ENCODE results near the gene BPIFB2. TPM values are rescaled to one million over a fixed set of nuclear protein-coding genes. Genes with fewer than 3 reads are reported as not detected.

Gene BPIFB2
- total RNA-seq, 4 donors from 2014 or later, result not detected

DNA sequence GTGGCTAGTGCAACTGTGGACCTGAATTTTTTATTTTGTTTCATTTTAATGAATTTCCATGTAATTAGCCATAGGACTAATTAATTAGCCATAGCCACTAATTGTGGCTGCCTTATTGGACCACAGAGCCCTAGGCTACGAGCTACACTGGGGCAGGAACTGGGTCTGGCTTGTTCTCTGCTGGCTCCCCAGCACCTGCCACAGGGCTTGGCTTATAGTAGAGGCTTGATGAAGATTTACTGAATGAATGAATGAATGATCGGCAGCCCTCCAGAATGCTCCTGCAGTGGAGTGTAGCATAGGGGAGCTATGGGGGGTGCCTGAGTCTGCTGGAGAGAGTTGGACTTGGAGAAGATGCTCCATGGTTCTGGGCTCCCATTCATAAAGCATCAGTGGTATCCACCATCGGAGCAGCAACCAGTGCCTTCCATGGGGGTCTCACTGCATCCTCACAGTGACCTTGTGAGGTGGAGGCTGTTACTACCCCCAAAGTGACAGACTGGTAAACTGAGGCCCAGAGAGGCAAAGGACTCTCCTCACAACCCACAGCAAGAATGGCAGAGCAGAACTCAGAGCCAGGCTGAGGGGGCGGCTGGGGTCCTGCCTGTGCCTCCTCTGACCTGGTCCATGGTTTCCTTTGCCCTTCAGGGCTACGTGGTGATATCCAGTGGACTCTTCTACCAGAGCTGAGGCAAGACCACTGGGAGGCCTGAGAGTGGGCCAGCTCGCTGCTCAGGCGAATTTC is 15.4 kb downstream of the BPIFB2 start:
- TF ChIP-seq, protein P1, sequence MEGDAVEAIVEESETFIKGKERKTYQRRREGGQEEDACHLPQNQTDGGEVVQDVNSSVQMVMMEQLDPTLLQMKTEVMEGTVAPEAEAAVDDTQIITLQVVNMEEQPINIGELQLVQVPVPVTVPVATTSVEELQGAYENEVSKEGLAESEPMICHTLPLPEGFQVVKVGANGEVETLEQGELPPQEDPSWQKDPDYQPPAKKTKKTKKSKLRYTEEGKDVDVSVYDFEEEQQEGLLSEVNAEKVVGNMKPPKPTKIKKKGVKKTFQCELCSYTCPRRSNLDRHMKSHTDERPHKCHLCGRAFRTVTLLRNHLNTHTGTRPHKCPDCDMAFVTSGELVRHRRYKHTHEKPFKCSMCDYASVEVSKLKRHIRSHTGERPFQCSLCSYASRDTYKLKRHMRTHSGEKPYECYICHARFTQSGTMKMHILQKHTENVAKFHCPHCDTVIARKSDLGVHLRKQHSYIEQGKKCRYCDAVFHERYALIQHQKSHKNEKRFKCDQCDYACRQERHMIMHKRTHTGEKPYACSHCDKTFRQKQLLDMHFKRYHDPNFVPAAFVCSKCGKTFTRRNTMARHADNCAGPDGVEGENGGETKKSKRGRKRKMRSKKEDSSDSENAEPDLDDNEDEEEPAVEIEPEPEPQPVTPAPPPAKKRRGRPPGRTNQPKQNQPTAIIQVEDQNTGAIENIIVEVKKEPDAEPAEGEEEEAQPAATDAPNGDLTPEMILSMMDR (IDR thresholded peaks at IDR 0.05), result no peak
- no peak for TF ChIP-seq POLR2A (IDR thresholded peaks at IDR 0.05)
- no peaks in the 10 kb centered on the region for H3K27me3 ChIP-seq
- intact Hi-C loops (cut with DNase I), result no loop called here
- H3K4me3 ChIP-seq (replicated peaks in 1 of 3), result no peak overlapping the region
- H3K9me3 ChIP-seq, result no peaks in the 10 kb centered on the region
- H3K36me3 ChIP-seq, result no peaks in the 10 kb centered on the region
- no peaks in the 10 kb centered on the region for H3K4me1 ChIP-seq
- WGBS, 2 donors, result 76 to 90% methylated on average over 6 to 7 of the region's 7 CpGs
- H3K27ac ChIP-seq, result no peak overlapping the region
- no peak for DNase-seq

DNA sequence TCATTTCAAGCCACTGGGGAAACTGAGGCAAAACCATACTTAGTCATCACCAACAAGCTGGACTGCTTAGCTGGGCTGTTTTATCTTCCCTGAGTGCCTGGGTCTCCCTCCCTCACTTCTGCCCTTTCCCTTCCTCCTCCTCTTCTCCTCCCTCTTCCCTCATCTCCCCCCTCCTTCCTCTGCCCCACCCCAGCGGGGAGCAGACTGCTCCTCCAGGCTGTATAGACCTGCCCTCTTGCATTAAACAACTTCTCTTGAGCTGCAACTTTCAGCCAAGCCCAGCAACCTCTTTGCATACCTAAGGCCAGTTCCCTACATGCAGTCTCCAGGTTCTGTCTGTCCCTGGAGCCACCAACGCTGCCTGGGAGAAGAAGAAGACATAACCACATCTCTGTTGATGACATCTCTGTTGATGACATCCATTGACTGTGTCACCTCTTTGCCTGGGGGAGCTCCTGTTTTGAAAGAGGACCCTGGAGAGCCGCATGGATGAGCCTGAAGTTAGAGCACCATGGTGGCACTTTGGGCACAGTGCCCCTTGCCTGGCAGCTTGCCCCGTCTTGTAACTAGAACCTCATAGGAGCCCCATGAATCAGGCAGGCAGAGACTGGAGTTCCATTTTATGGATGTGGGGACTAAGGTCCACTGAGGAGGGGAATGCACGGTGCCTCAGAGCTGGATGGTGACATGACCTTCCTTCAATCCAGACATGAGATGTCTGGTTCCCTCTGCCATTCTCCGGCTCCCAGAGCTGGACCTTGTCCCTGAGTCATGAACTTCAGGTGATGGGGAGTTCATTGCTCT is 16.1 kb downstream of the BPIFB2 start:
- no peaks in the 10 kb centered on the region for H3K9me3 ChIP-seq
- no peaks in the 10 kb centered on the region for H3K27me3 ChIP-seq
- H3K36me3 ChIP-seq, result no peaks in the 10 kb centered on the region
- intact Hi-C loops (cut with DNase I), result no loop called here
- WGBS, 2 donors, result 71 to 76% methylated on average over 5 to 6 of the region's 6 CpGs
- no peak for TF ChIP-seq POLR2A (IDR thresholded peaks at IDR 0.05)
- TF ChIP-seq, protein P1 (IDR thresholded peaks at IDR 0.05), result no peak
- H3K27ac ChIP-seq, result no peak overlapping the region
- no peak for DNase-seq
- no peaks in the 10 kb centered on the region for H3K4me1 ChIP-seq
- H3K4me3 ChIP-seq (replicated peaks in 1 of 3), result no peak overlapping the region

DNA sequence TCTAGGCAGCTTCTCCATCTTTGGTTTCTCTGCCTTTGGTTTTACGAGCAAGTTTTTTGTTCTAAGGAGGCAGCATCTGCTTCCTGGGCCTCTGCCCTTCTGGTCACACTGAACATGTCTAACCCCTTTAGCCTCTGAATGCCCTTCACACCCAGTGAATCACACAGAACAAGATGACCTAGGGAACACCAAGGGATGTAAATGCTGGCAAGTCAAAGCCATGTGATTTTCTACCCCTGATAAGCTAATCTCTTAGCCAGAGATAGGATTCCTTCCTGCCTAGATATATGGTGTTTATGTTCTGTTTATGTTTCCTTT is 16.7 kb downstream of the BPIFB2 start:
- H3K9me3 ChIP-seq, result no peaks in the 10 kb centered on the region
- TF ChIP-seq, protein P1 (IDR thresholded peaks at IDR 0.05), result no peak
- H3K36me3 ChIP-seq, result no peaks in the 10 kb centered on the region
- intact Hi-C loops (cut with DNase I), result no loop called here
- WGBS, 2 donors, result 80% methylated on average over 1 of the region's 1 CpG
- H3K27me3 ChIP-seq, result no peaks in the 10 kb centered on the region
- H3K4me3 ChIP-seq (replicated peaks in 1 of 3), result no peak overlapping the region
- no peak overlapping the region for H3K27ac ChIP-seq
- DNase-seq, result no peak
- H3K4me1 ChIP-seq, result no peaks in the 10 kb centered on the region

DNA sequence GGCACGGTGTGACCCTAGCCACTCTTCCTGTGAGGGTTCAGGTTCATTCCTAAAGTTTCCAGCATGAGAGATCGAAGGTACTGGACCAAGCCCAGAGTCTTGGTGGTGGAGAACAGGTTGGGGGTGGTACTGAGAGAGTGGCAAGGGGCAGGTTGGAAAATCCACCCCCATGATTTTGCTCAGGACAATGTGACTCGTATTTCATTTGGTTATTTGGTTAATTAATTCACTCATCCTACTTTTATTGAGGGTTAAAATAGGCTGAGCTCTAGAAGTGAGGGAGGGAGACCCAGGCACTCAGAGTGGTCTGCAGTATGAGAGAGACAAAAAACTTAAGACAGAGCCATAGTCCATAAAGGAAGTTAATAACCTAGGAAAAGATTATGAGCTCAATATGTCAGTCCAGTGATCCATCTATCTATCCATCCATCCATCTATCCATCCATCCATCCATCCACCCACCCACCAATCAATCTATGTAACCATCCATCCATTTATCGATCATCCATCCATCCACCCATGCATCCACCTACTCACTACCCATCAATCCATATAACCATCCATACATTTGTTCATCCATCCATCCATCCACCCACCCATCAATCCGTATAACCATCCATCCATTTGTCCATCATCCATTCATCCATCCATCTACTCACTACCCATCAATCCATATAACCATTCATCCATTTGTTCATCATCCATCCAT is 17.3 kb downstream of the BPIFB2 start:
- no peaks in the 10 kb centered on the region for H3K4me1 ChIP-seq
- H3K27me3 ChIP-seq, result no peaks in the 10 kb centered on the region
- H3K4me3 ChIP-seq (replicated peaks in 1 of 3), result no peak overlapping the region
- H3K36me3 ChIP-seq, result no peaks in the 10 kb centered on the region
- no peak for DNase-seq
- 78 to 83% methylated on average over 5 of the region's 5 CpGs for WGBS, 2 donors
- TF ChIP-seq, protein P1 (IDR thresholded peaks at IDR 0.05), result no peak
- no peak for TF ChIP-seq POLR2A (IDR thresholded peaks at IDR 0.05)
- intact Hi-C loops (cut with DNase I), result no loop called here
- H3K9me3 ChIP-seq, result no peaks in the 10 kb centered on the region
- H3K27ac ChIP-seq, result no peak overlapping the region

Data from thyroid gland (tissue), 4 donors.